ENCODE data around the gene VGF.

VGF gene

GRCh38 chr7:101127460-101128039 is 37.8 kb downstream of the VGF start:
- H4K12ac ChIP-seq (ENCODE audit: low read depth, low read length): no peak overlapping the region
- no peaks in the 10 kb centered on the region for H3K27me3 ChIP-seq (ENCODE audit: insufficient read depth, low read length)
- no peak overlapping the region for H3K4ac ChIP-seq (ENCODE audit: low read depth, low read length)
- peaks cover 7% of the 10 kb centered on the region for H3K79me2 ChIP-seq (ENCODE audit: control insufficient read depth, insufficient read depth, low read length, poor library complexity)
- WGBS (ENCODE audit: extremely low coverage, insufficient coverage, insufficient read length): no CpG with 5 or more reads among the region's 3 CpGs
- H2BK5ac ChIP-seq (ENCODE audit: low read depth, low read length, poor library complexity): peak overlapping the region; percentile 42
- peaks cover 9 to 14% of the 10 kb centered on the region in 2 experiments for H3K36me3 ChIP-seq (ENCODE audit: control insufficient read depth in 1 of 2, insufficient read depth in 2 of 2, low read length in 2 of 2)
- H2BK12ac ChIP-seq (ENCODE audit: low read length): peak overlapping the region; percentile 78
- H2AK5ac ChIP-seq (ENCODE audit: low read length): no peak overlapping the region
- H2BK120ac ChIP-seq (ENCODE audit: insufficient read depth, low read length, poor library complexity): peak overlapping the region; percentile 47
- H4K8ac ChIP-seq (ENCODE audit: low read depth, low read length): peak overlapping the region; percentile 75
- no peak overlapping the region for H3K9ac ChIP-seq (ENCODE audit: low read length)
- peak overlapping the region; percentile 49 for H3K27ac ChIP-seq (ENCODE audit: low read depth, low read length)
- H3K18ac ChIP-seq (ENCODE audit: low read length): peak overlapping the region; percentile 91
- H3K9me3 ChIP-seq (ENCODE audit: insufficient read depth, low read depth, low read length): peaks cover 4% of the 10 kb centered on the region
- DNase-seq: peak in 1 of 2 donors; percentile 26
- H4K91ac ChIP-seq (ENCODE audit: low read depth, low read length): peak overlapping the region; percentile 52
- H3K4me1 ChIP-seq (ENCODE audit: control insufficient read depth in 1 of 2, insufficient read depth in 2 of 2, low read length in 2 of 2): peaks cover 31 to 45% of the 10 kb centered on the region in 2 experiments
- H3K4me3 ChIP-seq (ENCODE audit: low read depth, low read length): peak overlapping the region; percentile 53
- no peak overlapping the region for H2AFZ ChIP-seq (ENCODE audit: insufficient read depth, low read length, poor library complexity)
- peaks cover 36% of the 10 kb centered on the region for H3K79me1 ChIP-seq (ENCODE audit: low read length)
- no peak overlapping the region for H3K14ac ChIP-seq (ENCODE audit: low read length)
- H3K23ac ChIP-seq (ENCODE audit: low read length): no peak overlapping the region
- H3K4me2 ChIP-seq (ENCODE audit: low read length): peak overlapping the region; percentile 51

GRCh38 chr7:101126651-101127459 is 38.5 kb downstream of the VGF start, which contains the start of gene SERPINE1:
Gene SERPINE1, plus strand, starts transcription at chr7:101127104. Its CDS starts 1,290 bp downstream, at chr7:101128394.
- H2BK12ac ChIP-seq (ENCODE audit: low read length): peak within 1 kb of the TSS; percentile 78
- peak within 1 kb of the TSS; percentile 10 for H3K14ac ChIP-seq (ENCODE audit: low read length)
- H2AK5ac ChIP-seq (ENCODE audit: low read length): no peak within 1 kb of the TSS
- whole genome bisulfite sequencing (ENCODE audit: extremely low coverage, insufficient coverage, insufficient read length): no CpG with 5 or more reads among the region's 22 CpGs
- peak within 1 kb of the TSS; percentile 91 for H3K18ac ChIP-seq (ENCODE audit: low read length)
- H3K27ac ChIP-seq (ENCODE audit: low read depth, low read length): peak within 1 kb of the TSS; percentile 49
- H3K4ac ChIP-seq (ENCODE audit: low read depth, low read length): no peak within 1 kb of the TSS
- DNase-seq: peak; percentile 92 to 95
- H2AFZ ChIP-seq (ENCODE audit: insufficient read depth, low read length, poor library complexity): peak within 1 kb of the TSS; percentile 6
- peak within 1 kb of the TSS; percentile 53 for H3K4me3 ChIP-seq (ENCODE audit: low read depth, low read length)
- peaks cover 4% of the 10 kb centered on the region for H3K9me3 ChIP-seq (ENCODE audit: insufficient read depth, low read depth, low read length)
- H4K8ac ChIP-seq (ENCODE audit: low read depth, low read length): peak within 1 kb of the TSS; percentile 75
- H3K23ac ChIP-seq (ENCODE audit: low read length): no peak within 1 kb of the TSS
- peaks cover 37 to 52% of the 10 kb centered on the region in 2 experiments for H3K4me1 ChIP-seq (ENCODE audit: control insufficient read depth in 1 of 2, insufficient read depth in 2 of 2, low read length in 2 of 2)
- H3K79me1 ChIP-seq (ENCODE audit: low read length): peaks cover 42% of the 10 kb centered on the region
- H4K91ac ChIP-seq (ENCODE audit: low read depth, low read length): peak within 1 kb of the TSS; percentile 86
- H2BK120ac ChIP-seq (ENCODE audit: insufficient read depth, low read length, poor library complexity): peak within 1 kb of the TSS; percentile 47
- no peak within 1 kb of the TSS for H4K12ac ChIP-seq (ENCODE audit: low read depth, low read length)
- peaks cover 9% of the 10 kb centered on the region for H3K79me2 ChIP-seq (ENCODE audit: control insufficient read depth, insufficient read depth, low read length, poor library complexity)
- peaks cover 9 to 10% of the 10 kb centered on the region in 2 experiments for H3K36me3 ChIP-seq (ENCODE audit: control insufficient read depth in 1 of 2, insufficient read depth in 2 of 2, low read length in 2 of 2)
- H3K27me3 ChIP-seq (ENCODE audit: insufficient read depth, low read length): no peaks in the 10 kb centered on the region
- H3K9ac ChIP-seq (ENCODE audit: low read length): peak within 1 kb of the TSS; percentile 16
- H3K4me2 ChIP-seq (ENCODE audit: low read length): peak within 1 kb of the TSS; percentile 51
- H2BK5ac ChIP-seq (ENCODE audit: low read depth, low read length, poor library complexity): peak within 1 kb of the TSS; percentile 47

GRCh38 chr7:101125989-101126650 is 39.2 kb downstream of the VGF start:
- peak overlapping the region; percentile 47 for H2BK5ac ChIP-seq (ENCODE audit: low read depth, low read length, poor library complexity)
- no peak overlapping the region for H2AK5ac ChIP-seq (ENCODE audit: low read length)
- WGBS (ENCODE audit: extremely low coverage, insufficient coverage, insufficient read length): no CpG with 5 or more reads among the region's 15 CpGs
- H4K8ac ChIP-seq (ENCODE audit: low read depth, low read length): peak overlapping the region; percentile 21
- H3K4ac ChIP-seq (ENCODE audit: low read depth, low read length): no peak overlapping the region
- no peak overlapping the region for H3K4me3 ChIP-seq (ENCODE audit: low read depth, low read length)
- H3K9me3 ChIP-seq (ENCODE audit: insufficient read depth, low read depth, low read length): peaks cover 4% of the 10 kb centered on the region
- H2AFZ ChIP-seq (ENCODE audit: insufficient read depth, low read length, poor library complexity): peak overlapping the region; percentile 6
- H3K79me2 ChIP-seq (ENCODE audit: control insufficient read depth, insufficient read depth, low read length, poor library complexity): peaks cover 9% of the 10 kb centered on the region
- peaks cover 41 to 56% of the 10 kb centered on the region in 2 experiments for H3K4me1 ChIP-seq (ENCODE audit: control insufficient read depth in 1 of 2, insufficient read depth in 2 of 2, low read length in 2 of 2)
- no peak overlapping the region for H4K12ac ChIP-seq (ENCODE audit: low read depth, low read length)
- peaks cover 50% of the 10 kb centered on the region for H3K79me1 ChIP-seq (ENCODE audit: low read length)
- H3K23ac ChIP-seq (ENCODE audit: low read length): no peak overlapping the region
- peak; percentile 94 for DNase-seq
- peak overlapping the region; percentile 16 for H3K9ac ChIP-seq (ENCODE audit: low read length)
- peak overlapping the region; percentile 86 for H4K91ac ChIP-seq (ENCODE audit: low read depth, low read length)
- peak overlapping the region; percentile 27 for H2BK120ac ChIP-seq (ENCODE audit: insufficient read depth, low read length, poor library complexity)
- peaks cover 7 to 9% of the 10 kb centered on the region in 2 experiments for H3K36me3 ChIP-seq (ENCODE audit: control insufficient read depth in 1 of 2, insufficient read depth in 2 of 2, low read length in 2 of 2)
- no peaks in the 10 kb centered on the region for H3K27me3 ChIP-seq (ENCODE audit: insufficient read depth, low read length)
- H2BK12ac ChIP-seq (ENCODE audit: low read length): peak overlapping the region; percentile 16
- H3K18ac ChIP-seq (ENCODE audit: low read length): peak overlapping the region; percentile 15
- peak overlapping the region; percentile 10 for H3K14ac ChIP-seq (ENCODE audit: low read length)
- peak overlapping the region; percentile 51 for H3K4me2 ChIP-seq (ENCODE audit: low read length)
- H3K27ac ChIP-seq (ENCODE audit: low read depth, low read length): peak overlapping the region; percentile 49

GRCh38 chr7:101124376-101125056 is 40.9 kb downstream of the VGF start:
- peak overlapping the region; percentile 8 for H2AFZ ChIP-seq (ENCODE audit: insufficient read depth, low read length, poor library complexity)
- H3K79me1 ChIP-seq (ENCODE audit: low read length): peaks cover 51% of the 10 kb centered on the region
- peak overlapping the region; percentile 69 for H3K14ac ChIP-seq (ENCODE audit: low read length)
- peak overlapping the region; percentile 59 for H2AK5ac ChIP-seq (ENCODE audit: low read length)
- H3K23ac ChIP-seq (ENCODE audit: low read length): no peak overlapping the region
- peak overlapping the region; percentile 89 for H2BK120ac ChIP-seq (ENCODE audit: insufficient read depth, low read length, poor library complexity)
- peak overlapping the region; percentile 81 for H3K27ac ChIP-seq (ENCODE audit: low read depth, low read length)
- H3K18ac ChIP-seq (ENCODE audit: low read length): peak overlapping the region; percentile 35
- H3K27me3 ChIP-seq (ENCODE audit: insufficient read depth, low read length): no peaks in the 10 kb centered on the region
- H3K4me2 ChIP-seq (ENCODE audit: low read length): no peak overlapping the region
- H3K4me3 ChIP-seq (ENCODE audit: low read depth, low read length): no peak overlapping the region
- DNase-seq: peak; percentile 72 to 89
- peak overlapping the region; percentile 51 for H4K8ac ChIP-seq (ENCODE audit: low read depth, low read length)
- peak overlapping the region; percentile 91 for H4K91ac ChIP-seq (ENCODE audit: low read depth, low read length)
- no peak overlapping the region for H4K12ac ChIP-seq (ENCODE audit: low read depth, low read length)
- H3K4ac ChIP-seq (ENCODE audit: low read depth, low read length): peak overlapping the region; percentile 38
- peak overlapping the region; percentile 75 for H2BK5ac ChIP-seq (ENCODE audit: low read depth, low read length, poor library complexity)
- peaks cover 9% of the 10 kb centered on the region for H3K79me2 ChIP-seq (ENCODE audit: control insufficient read depth, insufficient read depth, low read length, poor library complexity)
- no peak overlapping the region for H3K9ac ChIP-seq (ENCODE audit: low read length)
- peak overlapping the region; percentile 78 for H2BK12ac ChIP-seq (ENCODE audit: low read length)
- no peaks in the 10 kb centered on the region for H3K36me3 ChIP-seq (ENCODE audit: control insufficient read depth in 1 of 2, insufficient read depth in 2 of 2, low read length in 2 of 2)
- peaks cover 4% of the 10 kb centered on the region for H3K9me3 ChIP-seq (ENCODE audit: insufficient read depth, low read depth, low read length)
- WGBS (ENCODE audit: extremely low coverage, insufficient coverage, insufficient read length): no CpG with 5 or more reads among the region's 7 CpGs
- H3K4me1 ChIP-seq (ENCODE audit: control insufficient read depth in 1 of 2, insufficient read depth in 2 of 2, low read length in 2 of 2): peaks cover 41 to 60% of the 10 kb centered on the region in 2 experiments

All from trophoblast cell (in vitro differentiated cells and primary cell).